Endodermal cell (in vitro differentiated cells): Measurements from ENCODE around the gene ATP8B4. TPM values are rescaled to one million over a fixed set of nuclear protein-coding genes. Genes with fewer than 3 reads are reported as not detected.

ENCODE experiments used
- DNase-seq: peaks from one replicate; pipeline ENCODE4 v3.0.0-alpha.2; 2017
- H3K27ac ChIP-seq: 2 replicates; pipeline ENCODE4 v1.5.1; 2013; ENCODE audit warnings: mild to moderate bottlenecking, low read depth, low read length, moderate library complexity
- H3K27me3 ChIP-seq: 2 replicates; pipeline ENCODE4 v1.6.1; 2013; ENCODE audit warnings: mild to moderate bottlenecking, low read length, moderate library complexity; ENCODE audit not compliant: insufficient read depth, control insufficient read depth, poor library complexity, severe bottlenecking
- H3K36me3 ChIP-seq: 2 replicates; pipeline ENCODE4 v1.7.0; 2013; ENCODE audit warnings: mild to moderate bottlenecking, low read length, moderate library complexity; ENCODE audit not compliant: control insufficient read depth, insufficient read depth
- H3K4me1 ChIP-seq: one replicate; pipeline ENCODE4 v1.7.0; 2013; ENCODE audit warnings: low read length; ENCODE audit not compliant: control insufficient read depth, insufficient read depth
- H3K4me3 ChIP-seq: 2 replicates; pipeline ENCODE4 v1.5.1; 2013; ENCODE audit warnings: mild to moderate bottlenecking, low read length, moderate library complexity
- H3K9ac ChIP-seq: 2 replicates; pipeline ENCODE4 v1.6.1; 2013; ENCODE audit warnings: mild to moderate bottlenecking, low read length, moderate library complexity; ENCODE audit not compliant: poor library complexity, severe bottlenecking; ENCODE audit errors: extremely low read depth
- H3K9me3 ChIP-seq: 2 replicates; pipeline ENCODE4 v1.6.1; 2013; ENCODE audit warnings: mild to moderate bottlenecking, low read length, moderate library complexity; ENCODE audit not compliant: control insufficient read depth
- H3K27ac Mint-ChIP-seq: 2 replicates; pipeline ENCODE4 v1.8.0; 2020; ENCODE audit warnings: mixed read lengths
- H3K27me3 Mint-ChIP-seq: 2 replicates; pipeline ENCODE4 v1.8.0; 2021; ENCODE audit warnings: mild to moderate bottlenecking, mixed read lengths; ENCODE audit not compliant: insufficient read depth
- H3K36me3 Mint-ChIP-seq: 2 replicates; pipeline ENCODE4 v1.8.0; 2020; ENCODE audit warnings: low read depth, mixed read lengths
- H3K4me1 Mint-ChIP-seq: 2 replicates; pipeline ENCODE4 v1.8.0; 2020; ENCODE audit warnings: mixed read lengths
- H3K4me3 Mint-ChIP-seq: 2 replicates; pipeline ENCODE4 v1.8.0; 2020; ENCODE audit warnings: mild to moderate bottlenecking, moderate library complexity, mixed read lengths
- H3K9me3 Mint-ChIP-seq: 2 replicates; pipeline ENCODE4 v1.8.0; 2020; ENCODE audit warnings: mild to moderate bottlenecking, mixed read lengths
- WGBS, 2 experiments: methylation state at CpG; one replicate each; pipeline versions ENCODE4 v1.1.5 to v1.1.7; 2013; ENCODE audit warnings: missing lambda C conversion rate in 2 of 2, mixed read lengths in 1 of 2; ENCODE audit not compliant: insufficient coverage in 1 of 2, insufficient read length in 1 of 2; 5-methylcytosine and 5-hydroxymethylcytosine counted together
- total RNA-seq, 2 donors: library from RNA; stranded (reverse); fragmentation: NEBNext Ultra II Directional in 1 of 2; extraction: Animal tissue kit (Norgen Biotek cat#: 25700) in 1 of 2; gene quantifications; 2 replicates in 1 of 2; 3 replicates in 1 of 2; pipeline ENCODE4 v1.2.1, GENCODE V29; 2021
- TF ChIP-seq, protein P1 (sequence below): fragments of 200-600 bp; sonication (generic); conservative IDR thresholded peaks from 2 replicates; pipeline ENCODE4 v1.5.0; 2021; ENCODE audit warnings: antibody characterized with exemption, mild to moderate bottlenecking

Gene ATP8B4
- total RNA-seq, 2 donors from 2014 or later = 0.64 to 0.95 TPM

DNA sequence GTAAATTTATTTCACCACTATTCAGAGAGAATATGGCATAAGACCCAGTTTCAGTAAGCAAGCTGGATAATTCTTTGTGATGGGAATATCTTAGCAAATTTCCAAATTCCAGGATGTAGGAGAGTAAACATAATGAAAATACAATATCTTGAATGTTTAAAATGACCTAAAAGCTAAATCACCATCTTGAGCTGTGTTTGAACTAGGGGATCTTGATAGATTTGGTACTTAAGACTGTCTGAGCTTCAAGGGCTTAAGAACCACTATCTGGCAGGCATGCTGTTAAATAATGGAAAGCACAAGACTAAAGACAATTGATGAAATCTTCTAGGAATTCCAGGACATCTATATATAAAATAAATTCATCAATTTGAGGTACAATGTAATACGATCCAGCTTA, 217.7 kb downstream of the ATP8B4 start:
- WGBS, 2 experiments = no CpG with 5 or more reads among the region's 1 CpG
- no peak overlapping the region for H3K27ac ChIP-seq
- H3K9ac ChIP-seq = no peak overlapping the region
- no peaks in the 10 kb centered on the region for H3K36me3 ChIP-seq
- Mint-ChIP-seq H3K4me1 (peaks cover 10% of the 10 kb centered on the region), H3K4me3 (no peak overlapping the region), H3K27me3 (no peaks in the 10 kb centered on the region), H3K27ac (no peak overlapping the region), H3K9me3 (no peaks in the 10 kb centered on the region), H3K36me3 (no peaks in the 10 kb centered on the region)
- DNase-seq = no peak
- H3K4me3 ChIP-seq = no peak overlapping the region
- H3K27me3 ChIP-seq = no peaks in the 10 kb centered on the region
- no peaks in the 10 kb centered on the region for H3K9me3 ChIP-seq
- H3K4me1 ChIP-seq = peaks cover 3% of the 10 kb centered on the region
- TF ChIP-seq, protein P1, sequence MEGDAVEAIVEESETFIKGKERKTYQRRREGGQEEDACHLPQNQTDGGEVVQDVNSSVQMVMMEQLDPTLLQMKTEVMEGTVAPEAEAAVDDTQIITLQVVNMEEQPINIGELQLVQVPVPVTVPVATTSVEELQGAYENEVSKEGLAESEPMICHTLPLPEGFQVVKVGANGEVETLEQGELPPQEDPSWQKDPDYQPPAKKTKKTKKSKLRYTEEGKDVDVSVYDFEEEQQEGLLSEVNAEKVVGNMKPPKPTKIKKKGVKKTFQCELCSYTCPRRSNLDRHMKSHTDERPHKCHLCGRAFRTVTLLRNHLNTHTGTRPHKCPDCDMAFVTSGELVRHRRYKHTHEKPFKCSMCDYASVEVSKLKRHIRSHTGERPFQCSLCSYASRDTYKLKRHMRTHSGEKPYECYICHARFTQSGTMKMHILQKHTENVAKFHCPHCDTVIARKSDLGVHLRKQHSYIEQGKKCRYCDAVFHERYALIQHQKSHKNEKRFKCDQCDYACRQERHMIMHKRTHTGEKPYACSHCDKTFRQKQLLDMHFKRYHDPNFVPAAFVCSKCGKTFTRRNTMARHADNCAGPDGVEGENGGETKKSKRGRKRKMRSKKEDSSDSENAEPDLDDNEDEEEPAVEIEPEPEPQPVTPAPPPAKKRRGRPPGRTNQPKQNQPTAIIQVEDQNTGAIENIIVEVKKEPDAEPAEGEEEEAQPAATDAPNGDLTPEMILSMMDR = no peak

DNA sequence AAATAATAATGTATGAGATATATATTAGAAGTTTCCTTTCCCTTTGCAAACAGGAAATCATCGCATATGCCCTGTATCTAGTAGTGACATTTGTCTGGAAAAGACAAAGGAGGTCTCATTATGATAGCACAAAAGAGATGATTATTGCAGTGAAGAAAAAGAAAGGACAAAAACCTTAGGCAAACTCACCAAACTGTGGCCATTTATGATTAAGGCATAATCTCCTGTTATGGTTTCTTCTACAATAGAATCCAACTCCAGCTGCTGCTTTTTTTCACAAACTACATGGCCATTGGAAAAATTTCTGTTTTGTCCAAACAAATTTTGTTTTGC, 218.2 kb downstream of the ATP8B4 start:
- no peaks in the 10 kb centered on the region for H3K36me3 ChIP-seq
- Mint-ChIP-seq H3K36me3 (no peaks in the 10 kb centered on the region), H3K4me3 (no peak overlapping the region), H3K4me1 (peaks cover 14% of the 10 kb centered on the region), H3K9me3 (no peaks in the 10 kb centered on the region), H3K27me3 (no peaks in the 10 kb centered on the region), H3K27ac (no peak overlapping the region)
- H3K4me3 ChIP-seq = no peak overlapping the region
- no peak for DNase-seq
- 94% methylated on average over 1 of the region's 1 CpG; no CpG with 5 or more reads in 1 of the 2 experiments for WGBS, 2 experiments
- H3K27ac ChIP-seq = no peak overlapping the region
- TF ChIP-seq, protein P1 = no peak
- H3K4me1 ChIP-seq = peaks cover 3% of the 10 kb centered on the region
- no peak overlapping the region for H3K9ac ChIP-seq
- H3K27me3 ChIP-seq = no peaks in the 10 kb centered on the region
- H3K9me3 ChIP-seq = no peaks in the 10 kb centered on the region

DNA sequence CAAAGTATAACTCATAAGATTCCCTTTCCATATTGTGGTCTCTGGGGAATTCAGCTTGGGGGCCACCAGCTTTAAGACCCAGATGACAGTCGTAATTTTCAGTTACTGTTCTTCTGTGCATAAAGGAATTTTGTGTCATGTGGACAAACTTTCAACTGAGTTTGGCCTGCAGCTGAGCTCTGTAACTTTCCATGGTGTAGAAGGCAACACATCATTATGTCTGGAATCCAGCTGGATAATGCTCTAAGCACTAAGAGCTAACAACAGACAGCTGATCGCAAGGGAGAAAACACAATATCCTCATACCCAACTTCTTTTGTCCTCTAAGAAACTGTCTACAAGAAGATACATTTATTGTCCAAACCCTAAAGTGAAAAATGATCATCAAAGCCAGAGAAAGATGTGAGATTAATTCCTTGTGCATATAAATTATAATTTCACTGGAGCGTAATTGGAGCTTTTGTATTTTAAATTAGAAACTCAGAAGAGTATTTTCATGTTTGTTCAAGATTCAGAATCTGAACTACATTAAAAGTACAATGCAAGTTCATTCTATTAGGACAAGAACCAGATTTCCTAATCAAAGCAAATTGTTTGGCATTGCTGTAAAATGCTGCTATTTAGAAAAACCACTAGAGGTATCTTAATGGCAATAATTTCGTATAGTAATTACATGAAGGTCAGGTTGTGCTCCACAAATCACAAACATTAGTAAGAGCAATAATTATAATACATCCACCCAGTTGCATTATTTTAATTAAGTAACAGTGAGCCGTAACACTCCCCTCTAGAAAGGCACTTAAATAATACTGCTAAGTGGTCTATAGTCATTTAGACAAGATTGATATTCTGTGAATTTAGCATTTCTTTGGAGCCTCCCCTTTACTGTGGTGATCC, 218.8 kb downstream of the ATP8B4 start:
- no peak for DNase-seq
- Mint-ChIP-seq H3K36me3 (no peaks in the 10 kb centered on the region), H3K27ac (no peak overlapping the region), H3K4me1 (peaks cover 15% of the 10 kb centered on the region), H3K4me3 (no peak overlapping the region), H3K9me3 (no peaks in the 10 kb centered on the region), H3K27me3 (no peaks in the 10 kb centered on the region)
- Histone ChIP-seq H3K9me3 (no peaks in the 10 kb centered on the region), H3K27ac (no peak overlapping the region), H3K4me1 (peaks cover 3% of the 10 kb centered on the region), H3K27me3 (no peaks in the 10 kb centered on the region), H3K4me3 (no peak overlapping the region), H3K36me3 (no peaks in the 10 kb centered on the region), H3K9ac (no peak overlapping the region)
- TF ChIP-seq, protein P1 = no peak
- WGBS, 2 experiments = 69 to 100% methylated on average over 1 to 4 of the region's 5 CpGs
